HG03196 (cell line): Measurements from ENCODE around the gene IRX3.

ENCODE experiments used
- ATAC-seq: cut with Tn5 transposase; IDR thresholded peaks from one replicate; pipeline ENCODE4 v1.9.1; 2021; ENCODE audit not compliant: unreplicated experiment

IRX3 gene

DNA sequence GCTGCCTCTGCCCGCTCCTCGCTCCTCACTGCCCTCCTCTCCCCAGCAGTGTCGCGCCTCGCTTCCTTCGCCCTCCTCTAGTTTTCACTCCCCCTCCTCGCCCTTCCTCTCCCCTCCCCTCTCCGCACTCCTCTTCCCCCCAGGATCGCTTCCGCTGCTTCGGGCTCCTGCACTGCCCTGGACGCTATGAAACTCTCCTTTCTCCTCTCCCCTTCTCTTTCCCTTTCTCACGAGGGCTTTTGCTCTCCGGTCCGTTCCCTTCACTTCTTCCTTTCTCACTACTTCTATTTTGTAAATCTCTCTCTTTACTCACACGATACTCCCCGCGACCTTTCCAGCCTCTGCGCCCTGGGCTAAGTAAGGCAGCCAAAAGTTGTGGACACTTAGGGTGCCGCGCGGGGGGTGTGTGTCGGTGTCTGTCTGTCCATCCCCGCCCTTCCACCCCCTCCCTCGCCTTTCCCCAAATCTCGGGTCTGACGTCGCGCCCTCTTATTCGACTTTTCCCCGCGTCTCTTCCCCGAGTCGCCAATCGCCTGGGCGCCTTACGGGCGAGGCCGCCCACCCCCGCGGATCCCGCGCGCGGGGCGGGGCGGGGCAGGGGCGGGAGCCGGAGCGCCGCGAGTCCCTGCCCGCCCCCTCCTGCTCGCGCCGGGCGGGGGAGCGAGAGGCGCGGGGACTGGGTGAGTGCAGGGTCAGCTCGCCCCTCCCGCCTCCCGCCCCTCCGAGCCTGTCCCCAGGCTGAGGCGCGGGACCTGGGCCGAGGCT lies at the start of gene IRX3:
Gene IRX3 (minus strand): TSS at position 422 of the 765 bp plus-strand sequence. CDS start 737 bp downstream, outside the sequence.
- no peak for ATAC-seq

GRCh38 chr16:54335230-54335629 lies 48.6 kb upstream of the IRX3 start:
- no peak for ATAC-seq

GRCh38 chr16:54334208-54334607 lies 47.6 kb upstream of the IRX3 start:
- ATAC-seq: no peak

GRCh38 chr16:54331241-54332002 lies 44.8 kb upstream of the IRX3 start:
- ATAC-seq: no peak

- ATAC-seq: no peak
Measured at GRCh38 chr16:54327609-54328008, 41.0 kb upstream of the IRX3 start.

- ATAC-seq: no peak
Measured at GRCh38 chr16:54326266-54326662, 39.7 kb upstream of the IRX3 start.

DNA sequence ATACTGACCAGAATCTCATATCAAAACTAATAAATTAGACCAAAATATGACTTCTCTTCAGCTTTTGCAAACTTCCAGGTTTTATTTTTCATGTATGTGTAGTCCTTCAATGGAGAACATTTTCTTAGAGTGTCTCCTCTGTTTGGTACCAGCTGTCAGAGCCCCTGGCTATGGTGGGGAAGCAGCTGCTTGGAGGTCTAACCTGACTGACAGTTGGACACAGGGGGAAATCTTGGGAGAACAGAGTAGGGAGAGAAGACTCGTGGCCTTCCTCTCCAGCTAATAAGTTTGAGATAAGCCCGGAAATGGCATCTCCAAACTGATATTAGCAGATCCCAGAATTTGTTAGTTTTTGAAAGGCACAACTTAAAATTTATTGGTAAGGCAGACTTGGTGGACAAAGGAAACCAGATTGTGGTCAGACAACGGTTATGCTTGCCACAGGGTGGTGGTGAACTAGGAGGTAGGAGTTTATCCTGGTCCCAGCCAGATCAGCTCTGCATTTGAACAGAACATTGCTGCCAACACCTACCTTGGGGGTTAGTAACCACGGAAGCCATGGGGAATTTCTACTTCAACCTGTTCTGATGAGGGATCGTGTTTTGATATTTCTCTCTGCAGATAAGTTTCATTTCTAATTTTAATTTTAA lies 39.2 kb upstream of the IRX3 start:
- ATAC-seq: no peak

GRCh38 chr16:54324716-54325115 lies 38.1 kb upstream of the IRX3 start:
- no peak for ATAC-seq

GRCh38 chr16:54320697-54321340 lies 34.2 kb upstream of the IRX3 start:
- no peak for ATAC-seq

- no peak for ATAC-seq
Measured at GRCh38 chr16:54318941-54319340, 32.4 kb upstream of the IRX3 start.

GRCh38 chr16:54317101-54317611 lies 30.6 kb upstream of the IRX3 start:
- no peak for ATAC-seq

- no peak for ATAC-seq
Measured at GRCh38 chr16:54316095-54316889, 29.7 kb upstream of the IRX3 start.

- ATAC-seq: no peak
Measured at GRCh38 chr16:54313789-54314188, 27.2 kb upstream of the IRX3 start.

GRCh38 chr16:54312502-54312991 lies 26.0 kb upstream of the IRX3 start:
- ATAC-seq: no peak

GRCh38 chr16:54309341-54309740 lies 22.8 kb upstream of the IRX3 start:
- ATAC-seq: no peak

- no peak for ATAC-seq
Measured at GRCh38 chr16:54305080-54305479, 18.5 kb upstream of the IRX3 start.

DNA sequence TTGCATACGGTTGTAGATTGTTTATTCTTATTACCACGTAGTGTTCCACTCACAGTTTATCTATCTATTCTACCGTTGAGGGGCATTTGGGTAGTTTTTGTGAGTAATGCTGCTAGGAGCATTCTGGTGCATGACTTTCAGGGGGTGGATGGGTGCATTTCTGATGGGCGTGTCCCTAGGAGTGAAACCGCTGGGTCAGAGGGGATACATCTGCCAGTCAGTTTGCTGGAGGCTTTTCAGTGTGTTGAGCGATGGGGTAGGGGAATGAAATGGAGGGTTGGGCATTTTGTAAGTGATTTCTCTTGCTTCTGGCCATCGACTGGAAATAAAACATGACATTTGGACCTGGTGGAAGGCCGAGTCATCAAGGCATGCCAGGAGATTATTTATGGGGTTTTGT lies 17.0 kb upstream of the IRX3 start:
- no peak for ATAC-seq

- ATAC-seq: no peak
Measured at GRCh38 chr16:54297154-54297553, 10.6 kb upstream of the IRX3 start.

DNA sequence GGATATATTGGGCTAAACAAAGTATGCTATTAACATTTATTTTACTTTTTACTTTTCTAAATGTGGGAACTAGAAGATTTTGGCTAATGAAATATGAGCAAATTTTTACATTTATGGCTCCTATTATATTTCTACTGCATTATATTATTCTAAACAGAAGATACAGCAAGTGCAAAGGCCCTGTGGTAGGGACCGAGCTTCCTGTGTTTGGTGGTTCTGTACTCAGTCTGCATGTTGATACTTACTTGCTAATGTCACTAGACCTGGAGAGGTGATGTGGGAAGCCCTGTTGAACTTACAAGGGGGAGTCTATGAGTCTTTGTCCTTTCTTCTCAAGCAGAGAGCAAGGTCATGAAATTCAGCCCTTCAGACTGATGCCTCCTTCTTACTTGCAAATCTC lies 10.0 kb upstream of the IRX3 start:
- no peak for ATAC-seq
